LNCaP clone FGC (cell line): Measurements from ENCODE around the gene TMEM59L.

Experiments used
- DNase-seq: peaks from one replicate; pipeline ENCODE4 v3.0.0-alpha.2; 2011; ENCODE audit warnings: low read depth
- H3K4me3 ChIP-seq: 2 replicates; pipeline ENCODE4 v1.5.1; 2011; ENCODE audit warnings: mild to moderate bottlenecking, low read depth, low read length, control low read depth
- CTCF ChIP-seq: IDR thresholded peaks from 2 replicates; pipeline ENCODE4 v1.5.1; 2012; ENCODE audit warnings: mild to moderate bottlenecking; ENCODE audit not compliant: control insufficient read depth, insufficient read depth; ENCODE audit errors: extremely low read depth

TMEM59L gene

DNA sequence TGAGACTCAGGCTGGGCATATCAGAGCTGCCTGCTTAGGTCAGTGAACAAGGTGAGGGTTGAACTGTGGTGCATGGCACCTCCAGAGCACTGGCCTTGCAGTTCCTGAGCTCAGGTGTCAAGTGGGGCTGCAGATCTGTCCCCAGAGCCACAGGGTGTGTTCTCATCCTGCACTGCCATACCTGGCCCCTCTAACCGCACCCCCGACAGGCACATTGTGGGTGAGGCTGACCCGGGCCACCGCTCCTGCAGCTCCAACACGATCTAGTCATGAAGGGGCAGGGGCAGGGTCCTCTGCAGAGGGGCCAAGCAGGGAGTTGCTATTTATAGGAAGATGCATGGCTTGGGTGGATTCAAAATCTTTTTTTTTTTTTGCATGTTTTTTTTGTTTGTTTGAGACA, 54.1 kb downstream of the TMEM59L start:
- H3K4me3 ChIP-seq = no peak overlapping the region
- DNase-seq = no peak
- TF ChIP-seq CTCF = no peak

DNA sequence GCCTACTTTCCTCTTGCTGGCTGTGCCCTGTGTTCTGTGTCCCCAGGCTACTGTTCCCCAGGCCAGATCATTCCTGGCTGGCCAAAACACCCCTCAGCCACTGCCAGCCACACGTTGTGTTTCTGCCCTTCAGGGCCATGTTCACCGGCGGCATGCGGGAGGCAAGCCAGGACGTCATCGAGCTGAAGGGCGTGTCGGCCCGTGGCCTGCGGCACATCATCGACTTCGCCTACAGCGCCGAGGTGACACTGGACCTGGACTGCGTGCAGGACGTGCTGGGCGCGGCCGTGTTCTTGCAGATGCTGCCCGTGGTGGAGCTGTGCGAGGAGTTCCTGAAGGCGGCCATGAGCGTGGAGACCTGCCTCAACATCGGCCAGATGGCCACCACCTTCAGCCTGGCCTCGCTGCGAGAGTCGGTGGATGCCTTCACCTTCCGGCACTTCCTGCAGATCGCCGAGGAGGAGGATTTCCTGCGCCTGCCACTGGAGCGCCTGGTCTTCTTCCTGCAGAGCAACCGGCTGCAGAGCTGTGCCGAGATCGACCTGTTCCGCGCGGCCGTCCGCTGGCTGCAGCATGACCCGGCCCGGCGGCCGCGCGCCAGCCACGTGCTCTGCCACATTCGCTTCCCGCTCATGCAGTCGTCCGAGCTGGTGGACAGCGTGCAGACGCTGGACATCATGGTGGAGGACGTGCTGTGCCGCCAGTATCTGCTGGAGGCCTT, 55.0 kb downstream of the TMEM59L start:
- TF ChIP-seq CTCF = no peak
- no peak for DNase-seq
- no peak overlapping the region for H3K4me3 ChIP-seq

DNA sequence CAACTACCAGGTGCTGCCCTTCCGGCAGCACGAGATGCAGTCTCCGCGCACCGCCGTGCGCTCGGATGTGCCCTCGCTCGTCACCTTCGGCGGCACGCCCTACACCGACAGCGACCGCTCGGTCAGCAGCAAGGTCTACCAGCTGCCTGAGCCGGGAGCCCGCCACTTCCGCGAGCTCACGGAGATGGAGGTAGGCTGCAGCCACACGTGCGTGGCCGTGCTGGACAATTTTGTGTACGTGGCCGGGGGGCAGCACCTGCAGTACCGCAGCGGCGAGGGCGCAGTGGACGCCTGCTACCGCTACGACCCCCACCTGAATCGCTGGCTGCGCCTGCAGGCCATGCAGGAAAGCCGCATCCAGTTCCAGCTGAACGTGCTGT, 55.6 kb downstream of the TMEM59L start:
- DNase-seq = no peak
- no peak for TF ChIP-seq CTCF
- no peak overlapping the region for H3K4me3 ChIP-seq

DNA sequence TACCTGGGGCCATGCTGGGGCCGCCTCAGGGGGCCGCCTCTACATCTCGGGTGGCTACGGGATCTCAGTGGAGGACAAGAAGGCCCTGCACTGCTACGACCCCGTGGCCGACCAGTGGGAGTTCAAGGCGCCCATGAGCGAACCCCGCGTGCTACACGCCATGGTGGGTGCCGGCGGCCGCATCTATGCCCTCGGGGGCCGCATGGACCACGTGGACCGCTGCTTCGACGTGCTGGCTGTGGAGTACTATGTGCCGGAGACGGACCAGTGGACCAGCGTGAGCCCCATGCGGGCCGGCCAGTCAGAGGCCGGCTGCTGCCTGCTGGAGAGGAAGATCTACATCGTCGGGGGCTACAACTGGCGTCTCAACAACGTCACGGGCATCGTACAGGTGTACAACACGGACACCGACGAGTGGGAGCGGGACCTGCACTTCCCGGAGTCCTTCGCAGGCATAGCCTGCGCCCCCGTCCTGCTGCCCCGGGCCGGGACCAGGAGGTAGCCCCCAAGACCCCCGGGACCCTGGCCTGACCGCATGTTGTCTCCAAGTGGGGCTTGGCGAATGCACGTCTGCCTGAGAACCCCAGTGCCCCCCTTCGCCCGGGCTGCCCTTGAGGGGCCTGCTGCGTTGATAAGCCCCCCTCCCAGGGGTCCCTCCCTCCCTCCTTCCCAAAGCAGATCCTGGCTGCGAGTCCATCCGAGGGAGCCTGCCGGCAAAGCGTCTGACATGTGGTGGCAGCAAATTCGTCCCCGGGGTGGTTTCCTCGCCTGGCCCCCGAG, 56.3 kb downstream of the TMEM59L start:
- H3K4me3 ChIP-seq = no peak overlapping the region
- no peak for DNase-seq
- TF ChIP-seq CTCF = no peak

GRCh38 chr19:18669524-18669817, 56.8 kb downstream of the TMEM59L start:
- no peak overlapping the region for H3K4me3 ChIP-seq
- TF ChIP-seq CTCF = no peak
- no peak for DNase-seq

DNA sequence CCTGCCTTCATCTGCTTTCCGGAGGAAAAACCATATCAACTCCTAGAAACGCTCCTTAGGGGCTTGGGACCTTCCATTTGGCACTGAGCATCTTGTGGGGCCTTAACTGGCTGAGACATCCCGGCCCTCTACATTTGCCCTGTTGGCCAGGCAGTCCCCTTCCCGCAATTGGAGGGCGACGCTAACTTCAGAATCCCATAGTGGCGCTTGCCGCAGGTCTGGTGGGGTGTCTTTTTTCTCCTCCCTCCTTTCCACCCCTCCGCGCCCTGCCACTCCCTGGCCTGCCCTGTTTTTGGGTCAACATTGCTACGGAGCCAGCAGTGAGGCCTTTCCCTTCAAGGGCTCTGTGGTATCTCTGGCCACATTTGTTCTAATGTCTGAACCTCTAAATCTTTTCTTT, 57.2 kb downstream of the TMEM59L start:
- no peak for TF ChIP-seq CTCF
- no peak overlapping the region for H3K4me3 ChIP-seq
- no peak for DNase-seq

GRCh38 chr19:18670312-18670711, 57.6 kb downstream of the TMEM59L start:
- DNase-seq = no peak
- H3K4me3 ChIP-seq = no peak overlapping the region
- no peak for TF ChIP-seq CTCF
